GM06990 (cell line): ENCODE data around the gene CPED1.

Experiments used
- DNase-seq: peaks from one replicate; pipeline ENCODE4 v3.0.0-alpha.2; 2011; ENCODE audit not compliant: insufficient read length; ENCODE audit errors: extremely low read depth
- H3K27me3 ChIP-seq: replicated peaks from 2 replicates; pipeline ENCODE4 v1.6.0; 2011; ENCODE audit warnings: low read length; ENCODE audit not compliant: control insufficient read depth, insufficient read depth
- H3K36me3 ChIP-seq: 2 replicates; pipeline ENCODE4 v1.5.1; 2011; ENCODE audit warnings: low read length; ENCODE audit not compliant: control insufficient read depth, insufficient read depth
- H3K4me3 ChIP-seq: replicated peaks from 2 replicates; pipeline ENCODE4 v1.5.1; 2011; ENCODE audit warnings: low read depth, mild to moderate bottlenecking, control low read depth, low read length
- CTCF ChIP-seq: IDR thresholded peaks from 2 replicates; pipeline ENCODE4 v1.5.1; 2011; ENCODE audit warnings: low read length, control low read depth, mild to moderate bottlenecking, inconsistent platforms; ENCODE audit not compliant: insufficient read depth, poor library complexity, severe bottlenecking

The CPED1 gene

GRCh38 chr7:120998520-120998919 lies 10.0 kb downstream of the CPED1 start:
- H3K27me3 ChIP-seq, result no peaks in the 10 kb centered on the region
- no peak overlapping the region for H3K4me3 ChIP-seq
- no peaks in the 10 kb centered on the region for H3K36me3 ChIP-seq
- no peak for DNase-seq
- no peak for TF ChIP-seq CTCF

GRCh38 chr7:120998996-120999565 lies 10.6 kb downstream of the CPED1 start:
- no peak for DNase-seq
- Histone ChIP-seq H3K27me3 (peaks cover 1% of the 10 kb centered on the region; the same call in 1 of the 2 replicates), H3K4me3 (no peak overlapping the region), H3K36me3 (no peaks in the 10 kb centered on the region)
- no peak for TF ChIP-seq CTCF

GRCh38 chr7:121000081-121000983 lies 11.8 kb downstream of the CPED1 start:
- Histone ChIP-seq H3K4me3 (no peak overlapping the region), H3K27me3 (peaks cover 1% of the 10 kb centered on the region; the same call in 1 of the 2 replicates), H3K36me3 (no peaks in the 10 kb centered on the region)
- no peak for TF ChIP-seq CTCF
- no peak for DNase-seq

- no peaks in the 10 kb centered on the region for H3K36me3 ChIP-seq
- H3K27me3 ChIP-seq, result peaks cover 1% of the 10 kb centered on the region; the same call in 1 of the 2 replicates
- no peak for DNase-seq
- TF ChIP-seq CTCF, result no peak
- no peak overlapping the region for H3K4me3 ChIP-seq
Observed at GRCh38 chr7:121001234-121001906, 12.9 kb downstream of the CPED1 start.

- DNase-seq, result no peak
- no peak for TF ChIP-seq CTCF
Observed at GRCh38 chr7:121002048-121002756, 13.7 kb downstream of the CPED1 start.

More at GRCh38 chr7:121002048-121002756, 13.7 kb downstream of the CPED1 start:
- Histone ChIP-seq H3K27me3 (peaks cover 1% of the 10 kb centered on the region; the same call in 1 of the 2 replicates), H3K36me3 (no peaks in the 10 kb centered on the region), H3K4me3 (no peak overlapping the region)
